Raji (cell line): ENCODE data around the gene MACC1.

Source experiments
- POLR2A ChIP-seq: IDR thresholded peaks from 2 replicates; pipeline ENCODE4 v1.6.1; 2011; ENCODE audit warnings: low read depth, low read length, control low read depth; ENCODE audit not compliant: insufficient read depth

The MACC1 gene

GRCh38 chr7:20199015-20199737 is 18.0 kb downstream of the MACC1 start:
- no peak for TF ChIP-seq POLR2A

DNA sequence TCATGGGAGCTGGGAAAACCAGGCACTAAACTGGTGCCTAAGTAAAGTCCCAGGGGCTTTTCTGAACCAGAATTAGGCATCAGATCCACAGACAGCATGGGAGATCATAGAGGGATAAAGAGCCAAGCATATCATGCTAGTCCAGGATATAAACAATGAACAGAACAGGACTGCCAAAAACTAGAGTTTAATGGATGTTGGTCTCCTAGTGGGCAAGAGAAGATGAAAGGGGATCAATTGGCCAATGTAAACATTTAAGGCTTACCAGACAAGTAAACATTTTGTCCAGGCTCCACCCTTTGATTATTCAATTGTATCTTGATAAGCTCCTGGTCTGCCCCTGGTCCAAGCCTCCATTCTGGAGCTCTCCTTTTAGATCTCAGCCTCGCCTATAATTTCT is 18.9 kb downstream of the MACC1 start:
- no peak for TF ChIP-seq POLR2A

DNA sequence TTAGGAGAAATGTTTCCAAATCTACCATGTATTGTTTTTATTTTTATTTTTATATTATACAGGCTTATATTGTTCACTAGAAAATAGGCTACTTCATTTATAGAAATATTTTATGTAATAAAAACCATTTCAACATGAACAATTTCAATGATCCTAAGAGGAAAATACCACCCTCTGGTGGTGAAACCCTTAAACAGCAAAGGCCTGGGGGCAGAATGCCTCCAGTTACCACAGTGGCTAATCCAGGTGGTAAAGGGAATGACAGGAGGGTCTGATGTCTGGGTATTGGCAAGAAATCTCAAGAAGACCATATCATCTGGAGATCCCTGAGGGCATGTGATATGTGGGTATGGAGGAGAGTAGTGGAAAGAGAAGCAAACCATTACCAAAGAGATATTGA is 19.3 kb downstream of the MACC1 start:
- TF ChIP-seq POLR2A = no peak

GRCh38 chr7:20197125-20197748 is 19.9 kb downstream of the MACC1 start:
- TF ChIP-seq POLR2A = no peak

GRCh38 chr7:20194343-20194995 is 22.7 kb downstream of the MACC1 start:
- no peak for TF ChIP-seq POLR2A

GRCh38 chr7:20193873-20194272 is 23.3 kb downstream of the MACC1 start:
- TF ChIP-seq POLR2A = no peak

DNA sequence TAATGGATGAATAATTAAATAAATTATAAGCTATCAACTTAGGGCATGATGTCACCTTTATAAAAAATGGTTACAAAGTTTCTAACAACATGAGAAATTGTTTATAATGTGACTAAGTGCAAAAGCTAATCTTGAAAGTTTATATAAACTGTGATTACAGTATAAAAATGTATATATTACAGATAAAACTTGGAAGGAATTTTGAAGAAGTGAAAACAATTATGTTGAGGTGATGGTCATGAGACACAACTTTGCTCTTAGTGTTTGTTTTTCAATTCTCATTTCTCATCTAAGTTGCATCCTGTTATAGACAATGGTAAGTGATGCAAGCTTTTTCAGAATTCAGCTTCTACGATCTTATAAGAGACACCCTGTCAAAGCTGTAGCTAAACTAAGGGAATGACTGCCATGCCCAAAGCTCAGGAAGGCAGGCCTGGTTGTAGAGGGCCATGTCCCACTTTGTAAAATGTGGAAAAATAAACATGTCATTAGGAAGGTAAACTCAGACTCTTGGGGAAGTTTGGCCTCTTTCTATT is 23.9 kb downstream of the MACC1 start:
- TF ChIP-seq POLR2A = no peak

DNA sequence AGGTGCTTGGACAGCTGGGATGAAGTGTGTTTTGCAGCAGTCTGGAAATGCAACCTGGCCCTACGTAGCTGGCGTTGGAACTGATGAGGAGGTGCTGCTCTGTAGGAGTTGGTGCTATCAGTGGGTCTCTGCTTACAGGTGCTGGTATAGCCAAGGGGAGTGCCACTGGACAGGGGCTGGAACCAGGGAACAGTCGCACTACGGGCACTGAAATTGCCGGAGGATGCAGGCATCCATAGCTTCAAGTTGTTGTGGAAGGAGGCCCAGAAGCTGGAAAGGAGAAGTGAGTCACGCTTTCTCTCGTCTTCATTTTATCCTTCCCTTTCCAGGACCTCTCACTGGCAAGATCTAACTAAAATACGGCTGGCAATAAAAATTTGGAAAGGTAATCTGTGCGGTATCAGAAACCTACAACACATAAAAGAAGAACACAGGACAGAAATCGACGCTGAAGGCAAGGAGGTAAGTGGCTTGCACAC is 25.8 kb downstream of the MACC1 start:
- no peak for TF ChIP-seq POLR2A

DNA sequence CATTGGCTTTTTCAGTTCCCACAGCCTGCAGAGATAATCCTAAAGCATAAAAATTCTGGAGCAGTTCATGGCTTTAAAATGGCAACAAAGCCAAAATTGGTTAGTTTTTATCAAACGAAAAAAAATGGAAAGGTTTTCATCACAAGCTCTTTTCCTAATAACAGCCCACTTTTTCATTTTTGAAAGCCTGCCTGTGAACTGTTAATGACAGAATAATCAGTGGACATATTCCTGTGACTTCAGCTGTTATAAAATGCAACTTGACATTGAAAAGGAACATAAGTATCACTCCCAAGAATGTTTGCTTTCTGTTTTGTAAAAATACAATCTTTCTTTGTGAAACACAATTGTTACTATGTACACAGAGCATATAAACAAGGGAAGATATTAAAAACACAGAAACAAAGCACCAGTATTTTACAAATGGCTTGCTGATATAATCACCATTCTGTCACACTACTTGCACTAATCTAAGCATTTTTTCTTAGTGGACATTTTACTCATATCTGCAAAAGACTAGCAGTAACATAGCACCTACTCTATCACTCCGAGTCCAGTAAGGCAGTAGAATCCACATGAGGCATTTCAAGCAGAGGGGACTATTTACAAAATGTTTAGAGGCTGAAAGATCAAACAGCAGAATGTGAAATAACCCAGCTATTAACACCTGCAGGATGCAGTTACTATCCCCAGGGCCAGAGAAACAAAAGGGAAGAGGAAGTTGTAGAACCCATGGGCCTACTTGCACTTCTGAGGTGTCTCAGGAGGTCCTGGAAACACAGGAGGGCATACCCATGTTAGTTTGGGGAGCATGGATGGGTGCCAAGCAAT is 26.4 kb downstream of the MACC1 start:
- TF ChIP-seq POLR2A = no peak

DNA sequence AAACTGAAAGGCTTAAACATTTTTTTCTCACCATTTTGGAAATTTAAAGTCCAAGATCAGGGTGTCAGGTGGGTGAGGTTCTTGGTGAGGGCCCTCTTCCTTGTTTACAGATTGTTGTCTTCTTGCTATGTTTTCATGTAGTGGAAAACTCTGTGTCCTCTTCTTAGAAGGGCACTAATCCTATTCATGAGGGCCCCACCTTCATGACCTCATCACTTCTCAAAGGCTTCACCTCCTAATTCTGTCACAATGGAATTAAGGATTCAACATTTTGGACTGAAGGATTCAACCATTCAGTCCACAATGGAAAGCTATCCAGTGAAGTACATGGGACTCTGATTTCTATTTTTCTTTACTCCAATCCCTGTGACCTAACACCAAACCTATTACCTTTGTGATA is 27.3 kb downstream of the MACC1 start:
- TF ChIP-seq POLR2A = no peak

DNA sequence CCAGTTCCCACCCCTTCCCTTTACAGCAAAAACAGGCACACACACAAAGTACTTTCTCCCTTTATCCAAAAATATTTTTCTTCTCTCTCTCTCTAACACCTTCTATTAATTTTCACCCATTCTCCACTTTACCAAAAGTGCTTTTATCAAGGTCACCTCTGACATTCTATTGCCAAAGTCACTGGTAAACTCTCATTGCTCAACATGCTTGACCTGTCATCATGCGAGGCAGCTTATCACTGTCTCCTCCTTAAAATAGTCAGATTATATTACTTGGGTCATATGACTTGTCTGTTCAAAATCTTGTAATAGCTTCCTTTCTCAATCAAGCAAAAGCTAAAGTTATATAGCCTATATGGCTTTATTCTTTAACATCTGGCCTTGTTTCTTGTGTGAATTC is 28.6 kb downstream of the MACC1 start:
- no peak for TF ChIP-seq POLR2A

DNA sequence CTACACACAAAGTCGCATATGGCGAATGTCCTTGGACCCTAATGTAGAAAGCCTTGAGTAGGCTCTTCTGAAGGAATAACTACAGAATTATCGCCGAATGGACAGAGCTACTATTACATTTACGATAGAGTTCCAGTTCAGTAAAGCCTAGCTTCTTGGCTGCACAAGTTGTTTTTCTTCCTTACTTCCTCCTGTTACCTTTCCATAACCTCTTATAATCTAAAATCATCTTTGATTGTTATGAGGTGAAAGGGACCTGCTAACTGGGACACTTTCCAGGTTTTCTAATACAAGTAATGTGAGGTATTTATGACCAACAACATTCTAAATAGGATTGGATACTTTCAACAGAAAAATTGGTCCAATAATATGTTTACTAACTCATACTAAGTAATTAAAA is 31.2 kb downstream of the MACC1 start:
- TF ChIP-seq POLR2A = no peak

- TF ChIP-seq POLR2A = no peak
These were observed 34.1 kb downstream of the MACC1 start for GRCh38 chr7:20183086-20183485.

GRCh38 chr7:20176578-20177242 is 40.5 kb downstream of the MACC1 start:
- no peak for TF ChIP-seq POLR2A
